CD14-positive monocyte (primary cell): ENCODE results near the gene KRTAP10-3. TPM values are rescaled to one million over a fixed set of nuclear protein-coding genes. Genes with fewer than 3 reads are reported as not detected.
A peak's percentile ranks its signal among the peaks of the same experiment; 100 is the strongest.

Source experiments
- DNase-seq, 3 donors: peaks; one replicate each; pipeline ENCODE4 v3.0.0-alpha.2; 2011 to 2022
- H2AFZ ChIP-seq: 2 replicates; pipeline ENCODE4 v1.6.0; 2012; ENCODE audit warnings: mild to moderate bottlenecking, low read depth, low read length, inconsistent platforms; ENCODE audit not compliant: insufficient read depth, poor library complexity, severe bottlenecking
- H3K27ac ChIP-seq, 2 donors: 1 replicate in 1 of 2; 2 replicates in 1 of 2; pipeline ENCODE4 v1.5.1; 2012 to 2013; ENCODE audit warnings: low read length in 2 of 2, control low read depth in 1 of 2, inconsistent platforms in 1 of 2, low read depth in 1 of 2, mild to moderate bottlenecking in 1 of 2
- H3K27me3 ChIP-seq, 2 donors: one replicate each; pipeline versions ENCODE4 v1.6.0 to v1.6.1; 2011 to 2013; ENCODE audit warnings: low read length in 2 of 2; ENCODE audit not compliant: control insufficient read depth in 2 of 2, insufficient read depth in 2 of 2
- H3K36me3 ChIP-seq, 2 donors: replicated peaks in 1 of 2; 1 replicate in 1 of 2; 2 replicates in 1 of 2; pipeline versions ENCODE4 v1.5.1 to v1.6.1; 2012 to 2013; ENCODE audit warnings: low read length in 2 of 2, control low read depth in 1 of 2, inconsistent platforms in 1 of 2, mild to moderate bottlenecking in 1 of 2; ENCODE audit not compliant: insufficient read depth in 2 of 2, control insufficient read depth in 1 of 2
- H3K4me1 ChIP-seq, 2 donors: 1 replicate in 1 of 2; 2 replicates in 1 of 2; pipeline versions ENCODE4 v1.5.1 to v1.6.1; 2012 to 2013; ENCODE audit warnings: low read length in 2 of 2, control low read depth in 1 of 2, inconsistent platforms in 1 of 2, mild to moderate bottlenecking in 1 of 2, moderate library complexity in 1 of 2; ENCODE audit not compliant: insufficient read depth in 2 of 2, control insufficient read depth in 1 of 2
- H3K4me2 ChIP-seq: replicated peaks from 2 replicates; pipeline ENCODE3; 2012; ENCODE audit warnings: low read length, moderate library complexity, mild to moderate bottlenecking; ENCODE audit not compliant: poor library complexity, severe bottlenecking; ENCODE audit errors: extremely low read depth
- H3K4me3 ChIP-seq, 3 experiments: fragments of 200-600 bp in 1 of 3; sonication (generic) in 1 of 3; replicated peaks in 1 of 3; 1 replicate in 2 of 3; 2 replicates in 1 of 3; pipeline ENCODE4 v1.5.1; 2011 to 2013; ENCODE audit warnings: low read length in 3 of 3, mild to moderate bottlenecking in 3 of 3, control low read depth in 2 of 3, low read depth in 2 of 3, inconsistent platforms in 1 of 3, moderate library complexity in 1 of 3
- H3K79me2 ChIP-seq: 2 replicates; pipeline ENCODE4 v1.6.0; 2012; ENCODE audit warnings: mild to moderate bottlenecking, control low read depth, inconsistent platforms, low read length, moderate library complexity; ENCODE audit not compliant: insufficient read depth
- H3K9ac ChIP-seq: 2 replicates; pipeline ENCODE4 v1.6.0; 2017; ENCODE audit warnings: low read length, mild to moderate bottlenecking; ENCODE audit not compliant: insufficient read depth, poor library complexity, severe bottlenecking
- H3K9me3 ChIP-seq, 2 donors: replicated peaks in 1 of 2; 1 replicate in 1 of 2; 2 replicates in 1 of 2; pipeline versions ENCODE4 v1.5.1 to v1.6.1; 2012 to 2013; ENCODE audit warnings: low read length in 2 of 2, control low read depth in 1 of 2; ENCODE audit not compliant: control insufficient read depth in 1 of 2, insufficient read depth in 1 of 2
- H4K20me1 ChIP-seq: 2 replicates; pipeline ENCODE4 v1.6.0; 2012; ENCODE audit warnings: mild to moderate bottlenecking, low read length, control low read depth, moderate library complexity; ENCODE audit not compliant: insufficient read depth
- H3K27ac Mint-ChIP-seq, 7 donors: one replicate each; pipeline ENCODE4 v1.8.0; 2020; ENCODE audit warnings: mild to moderate bottlenecking in 7 of 7, mixed read lengths in 7 of 7, moderate library complexity in 6 of 7, inconsistent platforms in 2 of 7
- H3K27me3 Mint-ChIP-seq, 3 donors: one replicate each; pipeline ENCODE4 v1.8.0; 2021 to 2022; ENCODE audit warnings: low read depth in 3 of 3, mild to moderate bottlenecking in 3 of 3, mixed read lengths in 3 of 3, moderate library complexity in 3 of 3, inconsistent platforms in 1 of 3
- H3K36me3 Mint-ChIP-seq, 2 donors: one replicate each; pipeline ENCODE4 v1.8.0; 2020; ENCODE audit warnings: mixed read lengths in 2 of 2, inconsistent platforms in 1 of 2, mild to moderate bottlenecking in 1 of 2
- H3K4me1 Mint-ChIP-seq: one replicate; pipeline ENCODE4 v1.8.0; 2020; ENCODE audit warnings: mild to moderate bottlenecking, mixed read lengths
- H3K4me3 Mint-ChIP-seq, 2 donors: one replicate each; pipeline ENCODE4 v1.8.0; 2020; ENCODE audit warnings: mild to moderate bottlenecking in 2 of 2, mixed read lengths in 2 of 2, moderate library complexity in 1 of 2
- H3K9me3 Mint-ChIP-seq, 7 donors: one replicate each; pipeline ENCODE4 v1.8.0; 2020 to 2022; ENCODE audit warnings: mixed read lengths in 7 of 7, mild to moderate bottlenecking in 6 of 7, moderate library complexity in 6 of 7, inconsistent platforms in 2 of 7
- CTCF ChIP-seq: fragments of 200-600 bp; IDR thresholded peaks from one replicate; pipeline ENCODE4 v1.8.0; 2022; ENCODE audit warnings: antibody characterized with exemption, mild to moderate bottlenecking
- WGBS: methylation state at CpG from one replicate; pipeline ENCODE4 v1.1.5; 2013; ENCODE audit warnings: missing lambda C conversion rate; ENCODE audit not compliant: insufficient coverage; 5-methylcytosine and 5-hydroxymethylcytosine counted together
- intact Hi-C, 2 donors: fragments of 100-400 bp; cut with micrococcal nuclease; formaldehyde crosslinking; loops; one replicate each; pipeline versions ENCODE4 v1.15.0 to v1.15.1; 2023
- polyA plus RNA-seq, 3 donors: library from polyadenylated mRNA; depleted of rRNA in 1 of 3; unstranded in 2 of 3; stranded (reverse) in 1 of 3; fragments of 300-500 nt in 2 of 3; fragments of >200 nt in 1 of 3; fragmentation: Illumina TruSeq in 2 of 3; gene quantifications; 1 replicate in 2 of 3; 2 replicates in 1 of 3; pipeline ENCODE4 v1.2.3, GENCODE V29; 2012 to 2021

Gene KRTAP10-3
- polyA plus RNA-seq, 3 donors, result not detected

DNA sequence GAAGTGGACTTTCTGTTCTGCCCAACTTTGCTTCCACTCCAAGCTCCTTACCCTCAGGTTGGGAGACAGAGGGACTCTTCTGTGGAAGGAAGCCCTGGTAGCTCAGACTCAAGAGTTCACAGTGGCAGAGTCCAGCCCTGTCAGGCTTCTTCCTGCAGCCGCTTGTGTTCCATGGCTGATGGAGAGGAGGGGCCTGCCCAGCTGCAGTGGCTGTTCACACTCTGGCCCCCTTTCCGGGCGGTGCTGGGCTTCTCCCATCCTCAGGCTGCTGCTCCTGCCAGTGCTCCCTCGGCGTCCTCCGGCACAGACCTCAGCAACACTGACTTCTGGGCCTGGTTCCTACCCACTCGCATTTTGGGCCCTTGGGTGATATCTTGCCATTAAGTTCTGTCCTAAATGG is 22.6 kb downstream of the KRTAP10-3 start:
- no peaks in the 10 kb centered on the region for H4K20me1 ChIP-seq
- no peaks in the 10 kb centered on the region for H3K4me1 ChIP-seq
- no peak overlapping the region for H2AFZ ChIP-seq
- peaks cover 1% of the 10 kb centered on the region for H3K4me1 Mint-ChIP-seq
- H3K36me3 Mint-ChIP-seq, result no peaks in the 10 kb centered on the region
- no peak overlapping the region for H3K27ac Mint-ChIP-seq
- H3K27me3 ChIP-seq, result no peaks in the 10 kb centered on the region
- 91% methylated on average over 6 of the region's 7 CpGs for WGBS
- no peak overlapping the region for H3K4me3 Mint-ChIP-seq
- intact Hi-C loops, result no loop called here
- TF ChIP-seq CTCF, result no peak
- no peak overlapping the region for H3K27ac ChIP-seq
- H3K27me3 Mint-ChIP-seq, result peaks cover 0 to 17% (median 11%) of the 10 kb centered on the region in 3 donors
- H3K36me3 ChIP-seq, result no peaks in the 10 kb centered on the region
- no peaks in the 10 kb centered on the region for H3K9me3 ChIP-seq
- no peak for DNase-seq
- H3K9ac ChIP-seq, result no peak overlapping the region
- H3K79me2 ChIP-seq, result no peaks in the 10 kb centered on the region
- no peak overlapping the region for H3K4me3 ChIP-seq
- H3K9me3 Mint-ChIP-seq, result peaks cover 0 to 4% (median 0%) of the 10 kb centered on the region in 7 donors
- H3K4me2 ChIP-seq, result no peak overlapping the region

DNA sequence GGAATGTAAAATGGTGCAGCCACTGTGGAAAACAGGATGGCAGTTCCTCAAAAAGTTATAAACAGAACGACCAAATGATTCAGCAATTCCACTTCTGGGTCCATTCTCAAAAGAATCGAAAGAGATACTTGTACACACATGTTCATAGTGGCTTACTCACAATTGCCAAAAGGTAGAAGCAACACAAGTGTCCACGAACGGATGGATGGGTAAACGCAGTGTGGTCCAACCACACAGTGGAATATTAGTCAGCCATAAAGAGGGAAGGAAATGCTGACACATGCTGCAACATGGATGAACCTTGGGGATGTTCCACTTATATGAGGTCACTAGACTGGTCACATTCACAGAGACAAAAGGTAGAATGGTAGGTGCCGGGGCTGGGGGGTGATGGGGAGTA is 23.9 kb downstream of the KRTAP10-3 start:
- peak overlapping the region in 1 of 7 donors; percentile 34 for H3K27ac Mint-ChIP-seq
- intact Hi-C loops, result no loop called here
- no peaks in the 10 kb centered on the region for H3K36me3 Mint-ChIP-seq
- no peak overlapping the region for H3K9ac ChIP-seq
- peaks cover 0 to 4% (median 0%) of the 10 kb centered on the region in 7 donors for H3K9me3 Mint-ChIP-seq
- H3K4me1 ChIP-seq, result no peaks in the 10 kb centered on the region
- peaks cover 0 to 17% (median 11%) of the 10 kb centered on the region in 3 donors for H3K27me3 Mint-ChIP-seq
- TF ChIP-seq CTCF, result no peak
- no peaks in the 10 kb centered on the region for H3K4me1 Mint-ChIP-seq
- H3K79me2 ChIP-seq, result no peaks in the 10 kb centered on the region
- H3K4me2 ChIP-seq, result no peak overlapping the region
- no peak overlapping the region for H3K4me3 Mint-ChIP-seq
- H3K36me3 ChIP-seq, result no peaks in the 10 kb centered on the region
- H3K27me3 ChIP-seq, result no peaks in the 10 kb centered on the region
- no peak overlapping the region for H3K4me3 ChIP-seq
- H3K9me3 ChIP-seq, result no peaks in the 10 kb centered on the region
- H2AFZ ChIP-seq, result no peak overlapping the region
- WGBS, result 96% methylated on average over 5 of the region's 6 CpGs
- H3K27ac ChIP-seq, result no peak overlapping the region
- H4K20me1 ChIP-seq, result no peaks in the 10 kb centered on the region
- no peak for DNase-seq
